ENCODE measurements around the gene FGD5.

DNA sequence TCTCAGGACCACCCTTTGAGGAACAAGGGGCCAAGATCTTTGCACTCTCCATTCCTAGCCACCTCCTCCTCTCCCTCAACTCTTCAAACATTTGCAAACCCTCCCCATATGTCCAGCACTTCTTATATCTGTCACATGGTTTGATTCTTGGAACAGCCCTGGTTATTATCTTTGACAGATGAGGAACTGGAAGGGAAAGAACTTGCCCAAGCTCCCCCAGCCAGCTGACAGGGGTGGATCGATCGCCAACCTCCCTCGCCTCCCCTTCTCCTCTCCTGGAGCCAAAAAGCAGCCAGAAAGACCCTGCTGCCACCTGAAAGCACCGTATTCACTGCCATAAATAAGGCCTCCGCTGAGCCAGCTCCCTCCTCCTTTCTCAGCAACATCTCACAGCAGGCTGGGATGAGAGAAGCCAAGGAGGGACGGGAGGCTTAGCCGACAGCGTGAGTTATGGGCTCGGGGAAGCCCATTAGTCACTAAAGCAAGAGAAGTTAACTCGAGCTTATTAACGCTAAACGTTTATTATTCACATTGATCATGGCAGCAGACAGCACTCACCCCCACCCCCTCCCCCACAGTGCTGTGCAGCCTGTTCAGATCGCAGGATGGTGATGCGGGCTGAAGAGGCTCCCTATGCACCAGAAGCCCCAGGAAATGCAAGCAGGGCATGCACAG is 22.2 kb upstream of the FGD5 start:
- TF ChIP-seq POLR2AphosphoS5 (IDR thresholded peaks at IDR 0.05; ENCODE audit: low read depth, low read length) (no peak), POLR2A (IDR thresholded peaks at IDR 0.05; ENCODE audit: low read depth, low read length) (no peak)

Data from GM12892 (cell line).